Measurements from ENCODE around the gene MIER3. TPM values are rescaled to one million over a fixed set of nuclear protein-coding genes. Genes with fewer than 3 reads are reported as not detected.

MIER3 gene
- total RNA-seq, 1 donor from 2014 or later, result 10.2 TPM

DNA sequence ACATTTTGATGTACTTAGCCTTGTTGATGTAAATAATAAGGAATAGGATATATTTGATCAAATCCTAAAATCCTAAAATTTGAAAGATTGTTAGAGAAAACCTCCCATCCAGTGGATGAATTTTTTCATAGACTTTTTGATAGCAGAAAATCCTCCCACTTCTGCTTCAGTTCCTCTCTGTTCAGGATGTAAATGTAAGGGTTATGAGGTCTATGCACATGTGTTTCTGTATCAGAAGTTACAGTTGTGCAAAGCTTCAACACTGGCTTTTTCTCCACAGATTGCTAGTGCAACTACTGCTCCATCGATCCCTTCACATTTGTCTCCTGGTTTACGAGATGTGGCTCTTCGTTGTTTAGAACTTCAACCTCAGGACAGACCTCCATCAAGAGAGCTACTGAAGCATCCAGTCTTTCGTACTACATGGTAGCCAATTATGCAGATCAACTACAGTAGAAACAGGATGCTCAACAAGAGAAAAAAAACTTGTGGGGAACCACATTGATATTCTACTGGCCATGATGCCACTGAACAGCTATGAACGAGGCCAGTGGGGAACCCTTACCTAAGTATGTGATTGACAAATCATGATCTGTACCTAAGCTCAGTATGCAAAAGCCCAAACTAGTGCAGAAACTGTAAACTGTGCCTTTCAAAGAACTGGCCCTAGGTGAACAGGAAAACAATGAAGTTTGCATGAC is 58.5 kb downstream of the MIER3 start:
- no peak for ATAC-seq

DNA sequence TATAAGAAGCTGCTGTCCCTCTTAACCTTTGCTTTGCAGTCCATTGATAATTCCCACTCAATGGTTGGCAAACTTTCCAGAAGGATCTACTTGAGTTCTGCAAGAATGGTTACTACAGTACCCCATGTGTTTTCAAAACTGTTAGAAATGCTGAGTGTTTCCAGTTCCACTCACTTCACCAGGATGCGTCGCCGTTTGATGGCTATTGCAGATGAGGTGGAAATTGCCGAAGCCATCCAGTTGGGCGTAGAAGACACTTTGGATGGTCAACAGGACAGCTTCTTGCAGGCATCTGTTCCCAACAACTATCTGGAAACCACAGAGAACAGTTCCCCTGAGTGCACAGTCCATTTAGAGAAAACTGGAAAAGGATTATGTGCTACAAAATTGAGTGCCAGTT is 70.4 kb downstream of the MIER3 start:
- no peak for ATAC-seq

DNA sequence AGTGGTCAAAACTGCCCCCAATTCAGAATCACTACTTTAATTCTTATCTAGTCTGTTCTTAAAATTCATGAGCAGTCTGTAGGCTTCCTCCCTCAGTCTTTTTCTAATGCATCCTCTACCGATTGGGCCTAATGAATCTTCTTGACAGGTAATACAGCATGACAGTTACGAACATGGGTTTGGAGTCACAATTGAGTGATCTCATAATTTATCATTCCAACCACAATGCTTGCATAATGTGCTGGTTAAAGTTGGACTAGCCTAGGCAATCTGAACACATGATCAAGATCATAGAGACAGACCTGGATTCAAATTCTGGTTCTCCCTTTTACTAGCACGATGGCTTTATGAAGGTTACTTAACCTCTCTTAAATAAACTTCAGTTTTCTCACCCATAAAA is 75.6 kb downstream of the MIER3 start:
- peak; percentile 76 for ATAC-seq

DNA sequence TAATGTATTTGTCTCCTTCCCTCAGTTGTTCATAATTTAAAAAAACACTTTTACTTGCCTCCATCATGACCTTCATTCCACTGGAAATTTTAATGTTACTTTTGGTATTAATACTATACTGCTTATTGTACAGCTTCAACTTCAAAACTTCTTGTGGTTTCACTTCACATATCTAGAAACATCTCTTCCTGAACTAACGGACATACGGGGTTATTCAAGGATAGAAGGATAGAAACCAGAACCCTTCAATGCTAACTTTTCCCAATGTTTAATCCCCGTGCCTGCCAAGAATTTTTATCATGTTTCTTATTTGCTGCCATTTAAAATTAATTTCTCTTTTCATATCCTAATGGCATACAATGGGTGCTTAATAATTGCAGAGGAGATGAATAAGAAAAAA is 78.9 kb downstream of the MIER3 start:
- ATAC-seq, result no peak

DNA sequence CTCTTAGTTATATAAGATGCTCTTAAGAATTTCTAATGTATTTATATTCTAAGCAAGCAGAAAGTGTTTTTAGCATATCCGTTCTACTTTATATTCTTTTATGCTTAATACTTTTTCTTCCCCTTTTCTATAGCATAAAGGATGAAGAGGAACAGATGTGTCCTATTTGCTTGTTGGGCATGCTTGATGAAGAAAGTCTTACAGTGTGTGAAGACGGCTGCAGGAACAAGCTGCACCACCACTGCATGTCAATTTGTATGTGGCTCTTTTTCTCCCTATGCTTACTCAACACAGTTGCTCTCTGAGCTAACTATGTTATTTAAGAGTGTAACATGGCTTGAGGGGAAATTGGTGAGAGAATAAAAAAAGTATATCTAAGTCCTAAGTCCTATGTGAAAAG is 80.1 kb downstream of the MIER3 start:
- no peak for ATAC-seq

Other genes with a start within 250 kb of the MIER3 start
- gene MAP3K1, start 136.6 kb downstream of the MIER3 start, total RNA-seq, result 15.5 TPM
- gene SETD9, start 42.5 kb downstream of the MIER3 start, total RNA-seq, result 7.8 TPM
- gene GPBP1, start 221.9 kb upstream of the MIER3 start, total RNA-seq, result 35.1 TPM